Peyer's patch (tissue), 4 donors: Measurements from ENCODE around the gene NSMF. TPM values are rescaled to one million over a fixed set of nuclear protein-coding genes. Genes with fewer than 3 reads are reported as not detected.

Experiments
- DNase-seq, 3 donors: peaks; one replicate each; pipeline ENCODE4 v3.0.0-alpha.2; 2017 to 2019
- H3K27ac ChIP-seq, 4 donors: fragments of 200-600 bp; sonication (generic); one replicate each; pipeline ENCODE4 v1.5.1; 2016 to 2019
- H3K27me3 ChIP-seq, 2 donors: fragments of 200-600 bp; sonication (generic); one replicate each; pipeline ENCODE4 v1.5.1; 2019
- H3K36me3 ChIP-seq, 3 donors: fragments of 200-600 bp; sonication (generic); one replicate each; pipeline ENCODE4 v1.5.1; 2016 to 2019
- H3K4me1 ChIP-seq, 4 donors: fragments of 200-600 bp; sonication (generic); one replicate each; pipeline ENCODE4 v1.5.1; 2016 to 2019
- H3K4me3 ChIP-seq, 4 donors: fragments of 200-600 bp; sonication (generic); 1 replicate in 3 of 4; 2 replicates in 1 of 4; pipeline ENCODE4 v1.5.1; 2016 to 2019; ENCODE audit warnings: mild to moderate bottlenecking in 1 of 4
- H3K9me3 ChIP-seq, 4 donors: fragments of 200-600 bp; sonication (generic); one replicate each; pipeline ENCODE4 v1.5.1; 2016 to 2019; ENCODE audit warnings: mild to moderate bottlenecking in 1 of 4
- CTCF ChIP-seq, 6 experiments: fragments of 450-650 bp in 4 of 6; fragments of 200-600 bp in 2 of 6; sonication (generic) in 1 of 6; IDR thresholded peaks; one replicate each; pipeline ENCODE4 v1.5.1; 2017 to 2019; ENCODE audit warnings: antibody characterized with exemption in 6 of 6, mild to moderate bottlenecking in 3 of 6, moderate library complexity in 1 of 6
- POLR2A ChIP-seq, 2 donors: fragments of 450-650 bp; IDR thresholded peaks; one replicate each; pipeline ENCODE4 v1.5.1; 2017; ENCODE audit warnings: antibody characterized with exemption in 2 of 2, mild to moderate bottlenecking in 2 of 2, moderate library complexity in 2 of 2
- total RNA-seq, 4 donors: library from RNA; depleted of rRNA; stranded (reverse); fragments of >200 nt; gene quantifications; one replicate each; pipeline ENCODE4 v1.1.0, GENCODE V29; 2016

Gene NSMF
- total RNA-seq, 4 donors from 2014 or later: 47.0 to 135 (median 117) TPM

GRCh38 chr9:137493364-137494103 lies 34.4 kb upstream of the NSMF start:
- H3K4me3 ChIP-seq: no peak overlapping the region
- no peak for TF ChIP-seq POLR2A (IDR thresholded peaks at IDR 0.05)
- TF ChIP-seq CTCF (IDR thresholded peaks at IDR 0.05): no peak
- DNase-seq: no peak
- peak overlapping the region in 1 of 4 donors; percentile 25 for H3K27ac ChIP-seq
- no peaks in the 10 kb centered on the region for H3K9me3 ChIP-seq
- H3K36me3 ChIP-seq: peaks cover 0 to 5% (median 0%) of the 10 kb centered on the region in 3 donors
- no peaks in the 10 kb centered on the region for H3K27me3 ChIP-seq
- no peaks in the 10 kb centered on the region for H3K4me1 ChIP-seq

GRCh38 chr9:137492464-137493363 lies 33.6 kb upstream of the NSMF start:
- H3K9me3 ChIP-seq: no peaks in the 10 kb centered on the region
- H3K27ac ChIP-seq: peak overlapping the region in 1 of 4 donors; percentile 21
- H3K36me3 ChIP-seq: peaks cover 0 to 5% (median 0%) of the 10 kb centered on the region in 3 donors
- TF ChIP-seq POLR2A (IDR thresholded peaks at IDR 0.05) (no peak), CTCF (IDR thresholded peaks at IDR 0.05) (no peak)
- no peaks in the 10 kb centered on the region for H3K4me1 ChIP-seq
- DNase-seq: peak in 1 of 3 donors; percentile 63
- H3K27me3 ChIP-seq: no peaks in the 10 kb centered on the region
- no peak overlapping the region for H3K4me3 ChIP-seq

GRCh38 chr9:137491735-137492432 lies 32.8 kb upstream of the NSMF start:
- peaks cover 0 to 4% (median 0%) of the 10 kb centered on the region in 3 donors for H3K36me3 ChIP-seq
- no peaks in the 10 kb centered on the region for H3K9me3 ChIP-seq
- H3K27me3 ChIP-seq: no peaks in the 10 kb centered on the region
- no peak for DNase-seq
- H3K4me1 ChIP-seq: no peaks in the 10 kb centered on the region
- H3K4me3 ChIP-seq: no peak overlapping the region
- no peak for TF ChIP-seq CTCF (IDR thresholded peaks at IDR 0.05)
- H3K27ac ChIP-seq: no peak overlapping the region

GRCh38 chr9:137490532-137491186 lies 31.5 kb upstream of the NSMF start:
- Histone ChIP-seq H3K4me3 (no peak overlapping the region), H3K4me1 (no peaks in the 10 kb centered on the region), H3K27ac (no peak overlapping the region), H3K36me3 (no peaks in the 10 kb centered on the region), H3K27me3 (no peaks in the 10 kb centered on the region), H3K9me3 (no peaks in the 10 kb centered on the region)
- TF ChIP-seq CTCF (IDR thresholded peaks at IDR 0.05): no peak
- DNase-seq: no peak

GRCh38 chr9:137488906-137489305 lies 29.8 kb upstream of the NSMF start:
- no peak overlapping the region for H3K4me3 ChIP-seq
- H3K27ac ChIP-seq: no peak overlapping the region
- no peaks in the 10 kb centered on the region for H3K4me1 ChIP-seq
- no peaks in the 10 kb centered on the region for H3K36me3 ChIP-seq
- no peaks in the 10 kb centered on the region for H3K27me3 ChIP-seq
- H3K9me3 ChIP-seq: no peaks in the 10 kb centered on the region
- DNase-seq: no peak
- no peak for TF ChIP-seq CTCF (IDR thresholded peaks at IDR 0.05)
- no peak for TF ChIP-seq POLR2A (IDR thresholded peaks at IDR 0.05)
